ENCODE data around the gene C9orf153. TPM values are rescaled to one million over a fixed set of nuclear protein-coding genes. Genes with fewer than 3 reads are reported as not detected.

C9orf153 gene
- total and polyA plus RNA-seq, 2 of the 4 experiments (the other 2 are of a cell fraction) = not detected

GRCh38 chr9:86230858-86231257 is 28.6 kb downstream of the C9orf153 start:
- H3K4ac ChIP-seq (ENCODE audit: low read depth, low read length) = no peak overlapping the region
- no peak overlapping the region for H2BK15ac ChIP-seq (ENCODE audit: low read depth, low read length)
- ChIA-PET CTCF (no interaction called here), POLR2A (ENCODE audit: unreplicated experiment) (no interaction called here)
- dilution Hi-C loops (cut with HindIII; ENCODE audit: low sequenced_read_pairs, unreplicated experiment) (no loop called here), in situ Hi-C loops (cut with MboI; ENCODE audit: low sequenced_read_pairs) (no loop called here), intact Hi-C loops (cut with micrococcal nuclease) (no loop called here)
- no peak overlapping the region for H2AFZ ChIP-seq (replicated peaks; ENCODE audit: low read length, poor library complexity)
- H4K8ac ChIP-seq (ENCODE audit: low read depth in 2 of 2, low read length in 2 of 2) = no peak overlapping the region
- H4K5ac ChIP-seq (ENCODE audit: low read depth, low read length) = no peak overlapping the region
- H2AK5ac ChIP-seq (ENCODE audit: low read depth, low read length) = no peak overlapping the region
- H2BK120ac ChIP-seq (ENCODE audit: low read depth, low read length) = no peak overlapping the region
- no peak overlapping the region for H3K4me3 ChIP-seq (ENCODE audit: insufficient read depth, low read depth, low read length)
- no peak overlapping the region for H3K56ac ChIP-seq (ENCODE audit: extremely low read depth, insufficient read depth, low read length)
- no peaks in the 10 kb centered on the region for H3K4me1 ChIP-seq (ENCODE audit: control insufficient read depth, insufficient read depth, low read length)
- BruUV-seq (replicated peaks) = no TSS peak
- no peak for TF ChIP-seq MXI1 (IDR thresholded peaks at IDR 0.05; ENCODE audit: borderline replicate concordance, low read depth, low read length)
- no peak for TF ChIP-seq ELK1 (IDR thresholded peaks at IDR 0.05; ENCODE audit: borderline replicate concordance, low read depth, low read length)
- TF ChIP-seq USF2 (IDR thresholded peaks at IDR 0.05; ENCODE audit: low read depth, low read length) = no peak
- TF ChIP-seq MAFK (IDR thresholded peaks at IDR 0.05; ENCODE audit: low read depth, low read length) = no peak
- TF ChIP-seq POLR2A (IDR thresholded peaks at IDR 0.05; ENCODE audit: low read depth, low read length) = no peak
- TF ChIP-seq RFX5 (IDR thresholded peaks at IDR 0.05; ENCODE audit: low read depth, low read length) = no peak
- TF ChIP-seq NFE2L2 (IDR thresholded peaks at IDR 0.05; ENCODE audit: low read depth, low read length) = no peak
- no peak for TF ChIP-seq SMC3 (IDR thresholded peaks at IDR 0.05; ENCODE audit: low read depth, low read length)
- TF ChIP-seq MAZ (IDR thresholded peaks at IDR 0.05; ENCODE audit: borderline replicate concordance, low read depth, low read length) = no peak
- no peak for TF ChIP-seq CEBPB (IDR thresholded peaks at IDR 0.05; ENCODE audit: low read depth, low read length)
- no peak for TF ChIP-seq CHD1 (IDR thresholded peaks at IDR 0.05; ENCODE audit: low read depth, low read length)
- H3K27ac ChIP-seq (ENCODE audit: insufficient read depth, low read length) = no peak overlapping the region
- no peak for DNase-seq
- no peaks in the 10 kb centered on the region for H3K36me3 ChIP-seq (ENCODE audit: control insufficient read depth, insufficient read depth, low read length)
- H2AK9ac ChIP-seq (replicated peaks; ENCODE audit: low read depth, low read length, poor library complexity) = no peak overlapping the region
- no peaks in the 10 kb centered on the region for H3K27me3 ChIP-seq (ENCODE audit: control insufficient read depth, insufficient read depth, low read length)
- H4K91ac ChIP-seq (ENCODE audit: insufficient read depth, low read depth, low read length) = no peak overlapping the region
- no peak overlapping the region for H2BK20ac ChIP-seq (ENCODE audit: low read depth, low read length)
- 50% methylated on average over 1 of the region's 2 CpGs; no CpG with 5 or more reads in 1 of the 2 experiments for WGBS, 2 experiments (ENCODE audit: extremely low coverage in 2 of 2, insufficient read length in 1 of 2)
- no peak overlapping the region for H3K9ac ChIP-seq (ENCODE audit: low read depth, low read length)
- H3K9me3 ChIP-seq (ENCODE audit: control insufficient read depth, insufficient read depth, low read length) = no peaks in the 10 kb centered on the region; the same call in 1 of the 2 replicates
- no peak overlapping the region for H3K23ac ChIP-seq (ENCODE audit: low read depth, low read length)
- H2BK5ac ChIP-seq (ENCODE audit: low read depth, low read length, poor library complexity, severe bottlenecking) = no peak overlapping the region
- no peak overlapping the region for H3K14ac ChIP-seq (replicated peaks; ENCODE audit: low read depth, low read length)
- no peak overlapping the region for H3K18ac ChIP-seq (ENCODE audit: low read depth, low read length)
- H3K79me1 ChIP-seq (ENCODE audit: low read depth in 1 of 2, low read length in 2 of 2) = no peaks in the 10 kb centered on the region
- no peaks in the 10 kb centered on the region for H4K20me1 ChIP-seq (ENCODE audit: insufficient read depth, low read length)
- H3K4me2 ChIP-seq (ENCODE audit: low read depth, low read length) = no peak overlapping the region
- no peak for ATAC-seq (ENCODE audit: low read depth)
- H3K9me1 ChIP-seq (ENCODE audit: insufficient read depth, low read length) = no peaks in the 10 kb centered on the region

All from IMR-90 (cell line).